Measurements from ENCODE around the gene RABGAP1L. TPM values are rescaled to one million over a fixed set of nuclear protein-coding genes. Genes with fewer than 3 reads are reported as not detected.
A peak's percentile ranks its signal among the peaks of the same experiment; 100 is the strongest.
"Not testable (repeated sequence)": the region's sequence is repeated elsewhere in the genome, so short reads cannot be mapped to it uniquely, and the experiment has no call there.

RABGAP1L gene
- polyA plus RNA-seq, 1 donor: 51.9 TPM

DNA sequence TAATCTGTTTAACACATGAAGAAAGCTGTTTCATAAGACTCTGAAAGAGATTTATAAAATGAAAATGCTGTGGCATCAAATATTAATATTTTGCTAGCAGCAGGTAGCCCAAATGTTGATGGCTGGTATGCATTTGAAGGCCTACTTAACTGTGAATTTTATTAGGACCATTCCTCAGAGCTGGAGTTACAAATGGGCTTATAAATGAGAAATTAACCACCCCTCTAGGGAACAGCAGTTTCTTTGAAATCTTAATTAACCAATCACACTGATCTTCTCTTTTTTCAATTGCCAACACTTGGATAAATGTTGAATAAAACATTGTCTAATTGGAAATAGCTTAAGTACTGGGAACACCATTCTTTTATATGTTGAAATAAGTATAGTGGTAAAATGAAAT, 418.4 kb downstream of the RABGAP1L start:
- no peak for DNase-seq
- no peaks in the 10 kb centered on the region for H3K27me3 ChIP-seq (ENCODE audit: control insufficient read depth, insufficient read depth, low read length)
- peaks cover 3% of the 10 kb centered on the region for H3K9me3 ChIP-seq (ENCODE audit: control insufficient read depth, low read depth, low read length)
- no peak overlapping the region for H3K4me3 ChIP-seq (ENCODE audit: low read length)
- H3K27ac ChIP-seq (ENCODE audit: low read length): no peak overlapping the region
- no peaks in the 10 kb centered on the region for H3K4me1 ChIP-seq (ENCODE audit: control insufficient read depth, insufficient read depth, low read length)
- H3K36me3 ChIP-seq (ENCODE audit: control insufficient read depth, insufficient read depth, low read length): no peaks in the 10 kb centered on the region

DNA sequence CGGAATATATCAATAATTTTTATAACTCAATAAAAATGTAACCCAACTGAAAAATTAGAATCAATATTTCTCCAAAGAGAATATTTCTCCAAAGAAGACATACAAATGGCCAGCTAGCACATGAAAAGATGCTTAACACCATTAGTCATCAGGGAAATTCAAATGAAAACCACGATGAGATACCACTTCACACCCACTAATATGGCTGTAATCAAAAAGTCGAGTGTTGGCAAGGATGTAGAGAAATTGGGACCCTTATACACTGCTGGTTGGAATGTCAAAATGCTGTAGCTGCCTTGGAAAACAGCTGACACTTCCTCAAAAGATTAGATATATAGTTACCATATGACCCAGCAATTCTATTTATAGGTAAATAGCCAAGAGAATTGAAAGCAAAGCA, 421.5 kb downstream of the RABGAP1L start:
- no peak for DNase-seq
- no CpG with 5 or more reads among the region's 3 CpGs for WGBS (ENCODE audit: insufficient coverage, low lambda C conversion rate)
- H3K27me3 ChIP-seq (ENCODE audit: control insufficient read depth, insufficient read depth, low read length): no peaks in the 10 kb centered on the region
- no peaks in the 10 kb centered on the region for H3K36me3 ChIP-seq (ENCODE audit: control insufficient read depth, insufficient read depth, low read length)
- no peak overlapping the region for H3K4me3 ChIP-seq (ENCODE audit: low read length)
- peaks cover 3% of the 10 kb centered on the region for H3K9me3 ChIP-seq (ENCODE audit: control insufficient read depth, low read depth, low read length)
- no peaks in the 10 kb centered on the region for H3K4me1 ChIP-seq (ENCODE audit: control insufficient read depth, insufficient read depth, low read length)
- H3K27ac ChIP-seq (ENCODE audit: low read length): no peak overlapping the region

DNA sequence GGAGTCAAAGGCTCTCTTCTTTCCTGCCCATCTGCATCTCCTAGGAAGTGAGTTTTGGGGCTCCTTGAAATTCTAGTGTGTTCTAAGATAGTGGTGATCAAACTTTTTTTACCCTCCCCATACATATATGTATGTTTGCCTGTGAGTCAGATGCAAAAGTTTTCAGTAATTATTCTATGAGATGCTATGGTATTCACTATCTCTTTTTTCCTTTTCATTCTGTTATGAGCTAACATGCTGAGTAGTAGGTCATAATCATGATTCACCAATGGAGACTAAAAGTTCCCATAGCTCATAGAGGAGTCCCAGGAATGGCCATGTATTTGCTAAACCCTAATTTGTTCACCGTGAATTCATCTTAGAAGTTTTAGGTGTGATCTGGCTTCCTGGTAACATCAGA, 424.0 kb downstream of the RABGAP1L start:
- peaks cover 3% of the 10 kb centered on the region for H3K9me3 ChIP-seq (ENCODE audit: control insufficient read depth, low read depth, low read length)
- DNase-seq: no peak
- H3K4me1 ChIP-seq (ENCODE audit: control insufficient read depth, insufficient read depth, low read length): no peaks in the 10 kb centered on the region
- no peaks in the 10 kb centered on the region for H3K27me3 ChIP-seq (ENCODE audit: control insufficient read depth, insufficient read depth, low read length)
- H3K27ac ChIP-seq (ENCODE audit: low read length): no peak overlapping the region
- no peaks in the 10 kb centered on the region for H3K36me3 ChIP-seq (ENCODE audit: control insufficient read depth, insufficient read depth, low read length)
- H3K4me3 ChIP-seq (ENCODE audit: low read length): no peak overlapping the region
- no CpG with 5 or more reads among the region's 1 CpG for WGBS (ENCODE audit: insufficient coverage, low lambda C conversion rate)

DNA sequence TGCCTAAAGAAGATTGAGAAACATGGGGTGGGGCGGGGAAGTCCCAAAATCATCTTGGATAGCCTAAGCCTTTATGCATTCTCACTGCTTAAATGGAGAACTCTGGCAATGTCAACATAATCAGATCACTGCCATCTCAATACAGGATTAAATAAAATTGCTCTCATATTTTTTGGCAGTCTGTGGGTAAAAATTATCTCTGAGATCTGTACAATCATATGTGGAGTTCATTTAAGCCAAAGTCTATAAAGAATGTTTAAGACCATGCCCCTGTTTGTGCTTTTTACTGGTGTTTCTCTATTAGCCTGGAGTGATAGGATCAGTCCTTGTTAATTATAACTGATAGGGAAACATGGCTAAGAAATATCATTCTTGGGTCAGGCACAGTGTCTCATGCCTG, 424.8 kb downstream of the RABGAP1L start:
- DNase-seq: no peak
- no CpG with 5 or more reads among the region's 1 CpG for WGBS (ENCODE audit: insufficient coverage, low lambda C conversion rate)
- H3K27me3 ChIP-seq (ENCODE audit: control insufficient read depth, insufficient read depth, low read length): no peaks in the 10 kb centered on the region
- H3K4me1 ChIP-seq (ENCODE audit: control insufficient read depth, insufficient read depth, low read length): no peaks in the 10 kb centered on the region
- H3K36me3 ChIP-seq (ENCODE audit: control insufficient read depth, insufficient read depth, low read length): no peaks in the 10 kb centered on the region
- H3K9me3 ChIP-seq (ENCODE audit: control insufficient read depth, low read depth, low read length): peaks cover 3% of the 10 kb centered on the region
- no peak overlapping the region for H3K4me3 ChIP-seq (ENCODE audit: low read length)
- no peak overlapping the region for H3K27ac ChIP-seq (ENCODE audit: low read length)

DNA sequence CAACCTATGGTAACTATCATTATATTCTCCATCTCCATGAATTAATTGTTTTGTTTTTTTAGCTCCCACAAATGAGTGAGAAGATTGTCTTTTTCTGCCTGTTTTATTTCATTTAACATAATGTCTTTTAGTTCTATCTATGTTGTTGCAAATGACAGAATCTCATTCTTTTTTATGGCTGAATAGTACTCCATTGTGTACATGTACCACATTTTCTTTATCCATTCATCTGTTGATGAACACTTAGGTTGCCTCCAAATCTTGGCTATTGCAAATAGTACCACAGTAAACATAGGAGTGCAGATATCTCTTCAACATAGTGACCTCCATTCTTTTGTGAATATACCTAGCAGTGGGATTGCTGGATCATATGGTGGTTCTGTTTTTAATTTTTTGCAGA, 429.3 kb downstream of the RABGAP1L start:
- not testable (repeated sequence) for H3K4me3 ChIP-seq (ENCODE audit: low read length); H3K4me1 ChIP-seq (ENCODE audit: control insufficient read depth, insufficient read depth, low read length); H3K27ac ChIP-seq (ENCODE audit: low read length); H3K36me3 ChIP-seq (ENCODE audit: control insufficient read depth, insufficient read depth, low read length); H3K27me3 ChIP-seq (ENCODE audit: control insufficient read depth, insufficient read depth, low read length); DNase-seq; H3K9me3 ChIP-seq (ENCODE audit: control insufficient read depth, low read depth, low read length)

DNA sequence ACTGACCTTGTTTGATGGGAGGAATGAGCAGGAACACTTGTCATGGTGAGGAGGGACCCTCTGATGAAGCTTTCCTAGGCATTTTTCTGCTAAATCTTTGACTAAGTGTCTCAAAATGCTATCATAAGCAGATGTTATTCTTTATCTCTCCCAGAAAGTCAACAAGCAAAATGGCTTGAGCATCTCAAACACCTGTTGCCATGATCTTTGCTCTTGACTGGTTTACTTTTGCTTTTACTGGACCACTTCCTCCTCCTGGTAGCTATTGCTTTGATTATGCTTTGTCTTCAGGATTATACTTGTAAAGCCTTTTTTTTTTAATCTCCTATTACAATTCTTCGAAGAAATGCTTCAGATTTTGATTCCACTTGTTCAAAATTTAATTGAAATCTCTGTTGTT, 445.9 kb downstream of the RABGAP1L start:
- H3K4me3 ChIP-seq (ENCODE audit: low read length): no peak overlapping the region
- H3K9me3 ChIP-seq (ENCODE audit: control insufficient read depth, low read depth, low read length): peaks cover 8% of the 10 kb centered on the region
- peak in 1 of 2 donors; percentile 37 for DNase-seq
- 73% methylated on average over 1 of the region's 1 CpG for WGBS (ENCODE audit: insufficient coverage, low lambda C conversion rate)
- H3K4me1 ChIP-seq (ENCODE audit: control insufficient read depth, insufficient read depth, low read length): no peaks in the 10 kb centered on the region
- peaks cover 3% of the 10 kb centered on the region for H3K36me3 ChIP-seq (ENCODE audit: control insufficient read depth, insufficient read depth, low read length)
- no peak overlapping the region for H3K27ac ChIP-seq (ENCODE audit: low read length)
- no peaks in the 10 kb centered on the region for H3K27me3 ChIP-seq (ENCODE audit: control insufficient read depth, insufficient read depth, low read length)

DNA sequence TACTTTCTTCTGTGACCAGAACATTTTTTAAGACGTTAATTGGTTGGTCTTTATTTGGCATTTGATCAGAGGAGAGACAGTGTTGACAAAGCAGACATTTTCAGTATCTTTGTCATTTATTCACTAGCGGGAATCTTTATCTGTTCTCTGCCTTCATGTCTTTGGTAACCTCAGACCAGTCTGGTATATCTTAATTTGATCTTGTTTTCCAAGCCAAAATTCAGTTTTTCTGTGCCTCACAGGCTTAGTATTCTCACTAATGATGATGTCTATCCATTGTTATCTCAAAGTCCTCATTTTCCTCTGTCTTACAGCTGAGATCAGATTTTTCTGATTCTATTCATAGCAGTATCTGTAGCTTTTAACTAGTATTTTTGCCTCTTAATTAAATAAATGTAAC, 447.2 kb downstream of the RABGAP1L start:
- 94% methylated on average over 2 of the region's 2 CpGs for WGBS (ENCODE audit: insufficient coverage, low lambda C conversion rate)
- DNase-seq: no peak

DNA sequence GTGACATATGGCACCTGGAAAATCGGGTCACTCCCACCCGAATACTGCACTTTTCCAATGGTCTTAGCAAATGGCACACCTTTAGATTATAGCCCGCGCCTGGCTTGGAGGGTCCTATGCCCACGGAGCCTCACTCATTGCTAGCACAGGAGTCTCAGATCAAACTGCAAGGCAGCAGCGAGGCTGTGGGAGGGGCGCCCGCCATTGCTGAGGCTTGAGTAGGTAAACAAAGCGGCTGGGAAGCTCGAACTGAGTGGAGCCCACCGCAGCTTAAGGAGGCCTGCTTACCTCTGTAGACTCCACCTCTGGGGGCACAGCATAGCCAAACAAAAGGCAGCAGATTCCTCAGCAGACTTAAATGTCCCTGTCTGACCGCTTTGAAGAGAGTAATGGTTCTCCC, 458.6 kb downstream of the RABGAP1L start:
- H3K27ac ChIP-seq (ENCODE audit: low read length); H3K9me3 ChIP-seq (ENCODE audit: control insufficient read depth, low read depth, low read length); H3K36me3 ChIP-seq (ENCODE audit: control insufficient read depth, insufficient read depth, low read length); DNase-seq; H3K4me3 ChIP-seq (ENCODE audit: low read length); H3K27me3 ChIP-seq (ENCODE audit: control insufficient read depth, insufficient read depth, low read length); H3K4me1 ChIP-seq (ENCODE audit: control insufficient read depth, insufficient read depth, low read length): not testable (repeated sequence)
- WGBS (ENCODE audit: insufficient coverage, low lambda C conversion rate): no CpG with 5 or more reads among the region's 12 CpGs

More for the DNA sequence above, 447.2 kb downstream of the RABGAP1L start:
- no peaks in the 10 kb centered on the region for H3K27me3 ChIP-seq (ENCODE audit: control insufficient read depth, insufficient read depth, low read length)
- H3K4me3 ChIP-seq (ENCODE audit: low read length): no peak overlapping the region
- no peaks in the 10 kb centered on the region for H3K4me1 ChIP-seq (ENCODE audit: control insufficient read depth, insufficient read depth, low read length)
- H3K27ac ChIP-seq (ENCODE audit: low read length): no peak overlapping the region
- H3K9me3 ChIP-seq (ENCODE audit: control insufficient read depth, low read depth, low read length): peaks cover 7% of the 10 kb centered on the region
- H3K36me3 ChIP-seq (ENCODE audit: control insufficient read depth, insufficient read depth, low read length): peaks cover 3% of the 10 kb centered on the region

DNA sequence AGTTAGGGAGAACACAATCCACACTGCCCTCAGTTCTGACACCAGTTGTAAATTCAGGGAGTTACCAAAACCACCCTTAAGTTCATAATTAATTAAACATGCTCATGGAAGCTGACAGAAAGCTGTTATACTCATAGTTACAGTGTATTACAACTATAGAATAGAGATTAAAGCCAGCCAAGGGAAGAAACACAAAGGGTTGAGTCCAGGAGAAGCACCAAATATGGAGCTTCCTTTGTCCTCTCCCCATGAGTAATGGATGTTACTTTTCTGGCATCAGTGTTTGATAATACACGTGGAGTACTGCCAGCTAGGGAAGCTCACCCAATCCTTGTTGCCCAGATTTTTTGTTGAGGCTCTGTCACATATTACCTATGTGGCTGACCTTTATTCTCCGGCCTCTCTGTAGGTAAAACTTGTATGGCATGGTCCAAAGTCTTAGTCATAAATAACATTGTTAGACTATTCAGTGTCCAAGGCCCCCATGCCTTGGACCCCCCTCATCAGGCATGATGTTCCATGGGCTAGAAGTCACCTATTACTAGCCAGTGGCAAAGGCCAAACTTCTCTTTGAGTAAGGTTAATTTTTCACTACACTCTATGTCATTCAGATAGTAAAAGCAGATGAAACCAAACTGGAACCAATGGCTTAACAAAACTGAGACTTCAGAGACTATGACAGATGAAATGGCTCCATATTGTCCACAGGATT, 464.2 kb downstream of the RABGAP1L start:
- Histone ChIP-seq H3K27me3 (ENCODE audit: control insufficient read depth, insufficient read depth, low read length) (no peaks in the 10 kb centered on the region), H3K9me3 (ENCODE audit: control insufficient read depth, low read depth, low read length) (no peaks in the 10 kb centered on the region), H3K4me3 (ENCODE audit: low read length) (no peak overlapping the region), H3K27ac (ENCODE audit: low read length) (peak overlapping the region; percentile 78), H3K36me3 (ENCODE audit: control insufficient read depth, insufficient read depth, low read length) (no peaks in the 10 kb centered on the region), H3K4me1 (ENCODE audit: control insufficient read depth, insufficient read depth, low read length) (peaks cover 15% of the 10 kb centered on the region)
- DNase-seq: peak; percentile 81 to 90
- no CpG with 5 or more reads among the region's 2 CpGs for WGBS (ENCODE audit: insufficient coverage, low lambda C conversion rate)

DNA sequence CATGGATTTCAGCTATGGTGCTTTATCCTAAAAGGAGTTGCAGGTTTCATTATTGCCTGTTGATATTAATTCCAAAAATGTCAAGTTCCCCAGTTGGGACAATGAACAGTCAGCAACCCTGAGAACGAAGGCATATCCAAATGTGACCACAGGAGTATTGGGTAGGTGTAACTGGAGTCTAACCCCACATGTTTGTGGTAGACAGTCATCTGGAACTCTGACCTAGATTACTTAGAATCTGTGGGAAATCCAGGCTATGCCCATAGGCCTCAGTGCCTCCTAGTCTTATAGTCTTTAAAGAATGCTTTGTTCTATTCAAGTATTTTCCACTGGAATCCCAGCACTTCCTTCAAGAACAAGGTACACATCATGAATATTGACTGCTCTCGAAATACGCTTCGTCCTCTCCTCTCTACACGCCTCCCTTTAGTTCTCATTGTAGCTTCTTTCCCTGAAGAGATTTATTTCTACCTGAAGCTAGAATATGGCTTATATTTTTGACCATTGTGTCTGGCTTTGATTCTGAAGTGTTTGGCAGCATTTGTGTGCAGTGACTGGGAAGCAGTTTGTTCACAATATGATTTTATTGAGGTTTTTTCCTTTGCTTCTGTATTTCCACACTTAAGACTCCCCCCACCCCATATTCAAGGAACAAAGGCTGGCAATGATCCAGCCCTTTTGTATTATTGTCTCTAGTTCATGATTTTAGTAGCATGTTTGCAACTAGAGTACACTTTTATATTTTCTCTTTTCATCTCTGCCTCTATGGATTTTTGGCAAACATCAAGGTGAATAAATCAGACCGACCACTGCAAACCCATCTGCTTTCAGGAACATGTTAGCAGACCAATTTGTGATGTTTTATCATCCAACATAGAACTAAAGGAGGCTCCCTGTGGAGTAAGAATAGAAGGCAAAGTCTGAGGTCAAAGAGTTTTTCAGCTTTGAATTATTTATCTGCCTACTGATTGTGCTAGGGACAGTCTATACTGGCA, 467.0 kb downstream of the RABGAP1L start:
- H3K27me3 ChIP-seq (ENCODE audit: control insufficient read depth, insufficient read depth, low read length): no peaks in the 10 kb centered on the region
- no peak overlapping the region for H3K4me3 ChIP-seq (ENCODE audit: low read length)
- DNase-seq: no peak
- H3K27ac ChIP-seq (ENCODE audit: low read length): no peak overlapping the region
- no peaks in the 10 kb centered on the region for H3K9me3 ChIP-seq (ENCODE audit: control insufficient read depth, low read depth, low read length)
- H3K36me3 ChIP-seq (ENCODE audit: control insufficient read depth, insufficient read depth, low read length): no peaks in the 10 kb centered on the region
- WGBS (ENCODE audit: insufficient coverage, low lambda C conversion rate): 93% methylated on average over 3 of the region's 6 CpGs
- peaks cover 15% of the 10 kb centered on the region for H3K4me1 ChIP-seq (ENCODE audit: control insufficient read depth, insufficient read depth, low read length)

All from large intestine (tissue), 3 donors.